Spleen (tissue), 11 donors: ENCODE results near the gene WDR5B. TPM values are rescaled to one million over a fixed set of nuclear protein-coding genes. Genes with fewer than 3 reads are reported as not detected.

Source experiments
- DNase-seq: peaks from one replicate; pipeline ENCODE4 v3.0.0-alpha.2; 2020
- H3K27ac ChIP-seq, 8 donors: fragments of 200-600 bp; sonication (generic) in 7 of 8; 1 replicate in 4 of 8; 2 replicates in 4 of 8; pipeline versions ENCODE4 v1.5.0 to v1.8.0; 2016 to 2021; ENCODE audit warnings: inconsistent platforms in 4 of 8, mild to moderate bottlenecking in 4 of 8, moderate library complexity in 1 of 8
- H3K27me3 ChIP-seq, 7 donors: fragments of 200-600 bp; sonication (generic) in 6 of 7; replicated peaks in 1 of 7; 1 replicate in 4 of 7; 2 replicates in 3 of 7; pipeline versions ENCODE4 v1.5.0 to v1.8.0; 2016 to 2021; ENCODE audit warnings: inconsistent platforms in 3 of 7, mild to moderate bottlenecking in 1 of 7
- H3K36me3 ChIP-seq, 6 donors: fragments of 200-600 bp; sonication (generic) in 5 of 6; 1 replicate in 4 of 6; 2 replicates in 2 of 6; pipeline versions ENCODE4 v1.5.0 to v1.8.0; 2016 to 2021; ENCODE audit warnings: inconsistent platforms in 2 of 6
- H3K4me1 ChIP-seq, 6 donors: fragments of 200-600 bp; sonication (generic) in 5 of 6; 1 replicate in 3 of 6; 2 replicates in 3 of 6; pipeline versions ENCODE4 v1.5.0 to v1.8.0; 2016 to 2021; ENCODE audit warnings: inconsistent platforms in 3 of 6
- H3K4me3 ChIP-seq, 8 donors: fragments of 200-600 bp; sonication (generic) in 7 of 8; 1 replicate in 4 of 8; 2 replicates in 4 of 8; pipeline versions ENCODE4 v1.5.0 to v1.8.0; 2016 to 2021; ENCODE audit warnings: inconsistent platforms in 4 of 8, mild to moderate bottlenecking in 4 of 8, moderate library complexity in 2 of 8
- H3K9me3 ChIP-seq, 8 donors: fragments of 200-600 bp; sonication (generic) in 7 of 8; 1 replicate in 4 of 8; 2 replicates in 4 of 8; pipeline versions ENCODE4 v1.5.0 to v1.8.0; 2016 to 2021; ENCODE audit warnings: inconsistent platforms in 4 of 8
- POLR2A ChIP-seq, 3 donors: fragments of 450-650 bp; IDR thresholded peaks; one replicate each; pipeline ENCODE4 v1.5.1; 2017; ENCODE audit warnings: antibody characterized with exemption in 3 of 3, mild to moderate bottlenecking in 1 of 3
- POLR2AphosphoS5 ChIP-seq, 3 donors: sonication (generic); formaldehyde crosslinking; IDR thresholded peaks; one replicate each; pipeline ENCODE4 v1.5.1; 2017; ENCODE audit warnings: antibody characterized with exemption in 3 of 3
- WGBS, 5 donors: extraction: QIAGEN DNeasy Blood & Tissue Kit in 3 of 5; methylation state at CpG; one replicate each; pipeline versions ENCODE4 v1.1.5 to v1.1.7; 2013 to 2018; 5-methylcytosine and 5-hydroxymethylcytosine counted together
- intact Hi-C: fragments of 100-400 bp; cut with DNase I; formaldehyde crosslinking; loops from one replicate; pipeline ENCODE4 v1.15.0; 2023; ENCODE audit warnings: low total_unique reads
- polyA plus RNA-seq, 3 donors: library from polyadenylated mRNA; stranded (reverse); fragments of 200-250 nt; gene quantifications; one replicate each; pipeline ENCODE4 v1.2.1, GENCODE V29; 2013
- total RNA-seq, 7 donors: library from RNA; depleted of rRNA in 3 of 7; stranded (reverse); fragments of >200 nt in 3 of 7; fragmentation: NEBNext Ultra II Directional in 4 of 7; extraction: Animal tissue kit (Norgen Biotek cat#: 25700) in 4 of 7; gene quantifications; one replicate each; pipeline versions ENCODE4 v1.1.0 to v1.2.1, GENCODE V29; 2016 to 2021
- TF ChIP-seq, protein P1 (sequence below), 11 experiments: fragments of 200-600 bp in 7 of 11; fragments of 450-650 bp in 4 of 11; sonication (generic) in 4 of 11; IDR thresholded peaks in 8 of 11; conservative IDR thresholded peaks in 3 of 11; 1 replicate in 7 of 11; 2 replicates in 4 of 11; pipeline versions ENCODE4 v1.4.0 to v1.8.0; 2016 to 2021; ENCODE audit warnings: antibody characterized with exemption in 11 of 11, inconsistent platforms in 4 of 11, mild to moderate bottlenecking in 1 of 11
- donor health status: healthy with polysubstance abuse.
- donor health status: DM: no; HTN: no; CAD: no; lungs with moderate emphysema.
- donor health status: DM: no; HTN: no; CAD: no.
- donor health status: Bipolar disorder and iron deficiency.
- donor health status: healthy.
- donor health status: DM: no; HTN: no; CAD: no.
- donor health status: DM: yes; HTN: yes; CAD: no.

Gene WDR5B
- total and polyA plus RNA-seq, 10 donors: 4.7 to 12.3 (median 6.9) TPM

DNA sequence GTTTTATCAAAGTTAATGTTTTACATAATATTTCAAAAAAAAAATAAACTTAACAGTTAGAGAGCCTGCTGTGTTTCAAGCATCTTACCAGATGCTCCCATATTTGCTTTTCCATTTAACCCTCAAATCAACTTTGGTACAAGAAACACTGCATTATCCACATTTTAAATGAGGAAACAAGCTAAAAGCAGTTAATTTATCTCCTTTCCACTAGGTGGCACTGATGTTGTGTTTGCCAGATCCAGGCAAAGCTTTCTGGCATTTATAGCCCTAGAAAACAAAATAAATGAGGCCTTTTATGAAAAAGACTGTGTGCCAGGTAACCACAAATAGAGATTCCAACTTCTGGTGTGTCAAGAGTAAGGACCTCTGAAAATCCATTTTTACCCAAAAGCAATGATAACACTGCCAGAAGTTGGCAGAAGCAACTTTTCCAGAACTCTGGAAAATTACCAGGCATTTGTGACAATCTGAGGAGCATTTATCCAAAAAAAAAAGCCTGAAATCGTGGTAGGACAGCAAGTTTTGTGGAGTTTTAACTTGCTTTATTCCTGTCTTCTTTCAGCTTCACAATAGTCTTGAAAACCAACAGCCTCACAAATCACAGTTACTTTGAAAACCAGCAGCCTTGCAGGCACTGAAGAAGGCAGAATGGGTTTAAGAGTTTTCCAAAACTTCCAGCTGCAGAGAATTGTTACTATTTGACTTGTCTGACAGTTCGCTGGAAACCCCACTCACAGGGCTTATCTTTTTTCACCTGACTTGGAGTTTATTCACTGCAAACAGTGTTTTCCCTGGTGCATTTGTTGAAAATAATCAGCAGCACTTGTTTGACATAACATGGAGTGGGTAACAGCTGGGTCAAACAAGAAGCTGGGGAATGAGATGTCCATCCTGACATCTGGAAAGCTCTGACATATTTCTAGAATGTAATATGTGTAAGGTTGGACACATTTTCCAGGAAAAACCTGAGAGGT, 22.7 kb downstream of the WDR5B start:
- H3K36me3 ChIP-seq: peaks cover 0 to 9% (median 0%) of the 10 kb centered on the region in 6 donors
- no peaks in the 10 kb centered on the region for H3K9me3 ChIP-seq
- intact Hi-C loops: no loop called here
- TF ChIP-seq POLR2AphosphoS5 (IDR thresholded peaks at IDR 0.05) (no peak), POLR2A (IDR thresholded peaks at IDR 0.05) (no peak)
- TF ChIP-seq, protein P1, sequence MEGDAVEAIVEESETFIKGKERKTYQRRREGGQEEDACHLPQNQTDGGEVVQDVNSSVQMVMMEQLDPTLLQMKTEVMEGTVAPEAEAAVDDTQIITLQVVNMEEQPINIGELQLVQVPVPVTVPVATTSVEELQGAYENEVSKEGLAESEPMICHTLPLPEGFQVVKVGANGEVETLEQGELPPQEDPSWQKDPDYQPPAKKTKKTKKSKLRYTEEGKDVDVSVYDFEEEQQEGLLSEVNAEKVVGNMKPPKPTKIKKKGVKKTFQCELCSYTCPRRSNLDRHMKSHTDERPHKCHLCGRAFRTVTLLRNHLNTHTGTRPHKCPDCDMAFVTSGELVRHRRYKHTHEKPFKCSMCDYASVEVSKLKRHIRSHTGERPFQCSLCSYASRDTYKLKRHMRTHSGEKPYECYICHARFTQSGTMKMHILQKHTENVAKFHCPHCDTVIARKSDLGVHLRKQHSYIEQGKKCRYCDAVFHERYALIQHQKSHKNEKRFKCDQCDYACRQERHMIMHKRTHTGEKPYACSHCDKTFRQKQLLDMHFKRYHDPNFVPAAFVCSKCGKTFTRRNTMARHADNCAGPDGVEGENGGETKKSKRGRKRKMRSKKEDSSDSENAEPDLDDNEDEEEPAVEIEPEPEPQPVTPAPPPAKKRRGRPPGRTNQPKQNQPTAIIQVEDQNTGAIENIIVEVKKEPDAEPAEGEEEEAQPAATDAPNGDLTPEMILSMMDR (IDR thresholded peaks at IDR 0.05 in 8 of 11, conservative IDR thresholded peaks at IDR 0.05 in 3 of 11): peak; percentile 34 to 74 (median 65)
- no peak for DNase-seq
- H3K4me3 ChIP-seq: no peak overlapping the region
- H3K27me3 ChIP-seq: no peaks in the 10 kb centered on the region
- peaks cover 0 to 13% (median 0%) of the 10 kb centered on the region in 6 donors for H3K4me1 ChIP-seq
- H3K27ac ChIP-seq: no peak overlapping the region
- 49 to 66% (median 56%) methylated on average over 2 of the region's 2 CpGs for WGBS, 5 donors

DNA sequence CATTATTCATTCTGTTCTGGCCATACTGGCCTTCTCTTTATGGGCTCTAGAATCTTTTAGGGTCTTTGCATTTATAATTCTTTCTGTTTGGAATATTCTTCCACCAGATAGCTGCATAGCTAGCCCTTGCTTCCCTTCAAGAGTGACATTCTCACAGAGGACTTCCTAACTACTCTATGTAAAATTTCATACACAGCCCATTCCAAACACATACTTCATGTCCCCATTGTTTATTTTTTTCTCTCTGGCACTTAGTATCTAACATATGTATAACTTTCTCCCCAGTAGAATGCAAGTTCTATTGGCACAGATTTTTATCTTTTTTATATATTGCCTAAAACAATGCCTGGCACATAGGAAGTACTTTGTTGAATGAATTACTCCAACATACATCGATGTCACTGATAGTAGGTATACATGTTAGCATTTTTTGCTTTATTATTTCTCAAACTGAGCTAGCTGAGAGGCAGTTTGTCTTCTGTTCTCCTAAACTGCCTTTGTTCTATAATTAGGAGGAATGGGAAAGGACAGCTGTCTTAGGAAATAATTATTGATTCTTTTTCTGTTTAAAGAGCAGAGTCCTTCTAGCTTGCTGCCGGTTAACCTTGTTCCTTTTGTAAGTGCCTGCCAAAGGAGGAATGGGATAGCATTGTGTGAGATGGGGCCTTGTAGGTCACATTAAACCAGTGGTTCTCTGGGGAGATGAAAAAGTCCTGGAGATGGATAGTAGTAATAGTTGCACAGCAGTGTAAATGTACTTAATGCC, 24.0 kb downstream of the WDR5B start:
- WGBS, 5 donors: 66 to 92% (median 87%) methylated on average over 2 of the region's 2 CpGs
- Histone ChIP-seq H3K9me3 (no peaks in the 10 kb centered on the region), H3K27ac (peak overlapping the region in 1 of 8 donors; percentile 65), H3K36me3 (peaks cover 0 to 18% (median 0%) of the 10 kb centered on the region in 6 donors), H3K4me3 (no peak overlapping the region), H3K4me1 (peaks cover 0 to 13% (median 0%) of the 10 kb centered on the region in 6 donors), H3K27me3 (no peaks in the 10 kb centered on the region)
- intact Hi-C loops: no loop called here
- no peak for DNase-seq
- no peak for TF ChIP-seq POLR2A (IDR thresholded peaks at IDR 0.05)
- TF ChIP-seq, protein P1 (IDR thresholded peaks at IDR 0.05 in 8 of 11, conservative IDR thresholded peaks at IDR 0.05 in 3 of 11): peak in 1 of 11 experiments; percentile 19

DNA sequence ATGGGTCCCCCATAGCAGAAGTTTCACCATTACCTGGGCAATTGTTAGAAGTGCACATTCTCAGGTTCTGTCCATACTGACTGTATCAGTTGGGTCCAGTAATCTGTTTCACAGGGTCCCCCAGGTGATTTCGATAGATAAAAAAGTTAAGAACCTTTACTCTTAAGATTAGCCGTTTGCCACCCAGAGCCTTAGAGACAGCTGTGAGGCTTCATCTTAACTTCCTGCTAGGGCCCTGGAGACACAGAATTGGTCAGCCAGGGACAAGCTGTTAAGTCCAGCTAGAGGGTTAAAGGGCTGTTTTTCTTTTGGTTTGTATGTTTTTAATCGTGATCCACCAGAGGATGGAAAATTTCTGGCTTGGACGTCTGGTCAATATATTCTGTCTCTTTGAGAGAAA, 25.2 kb downstream of the WDR5B start:
- Histone ChIP-seq H3K4me3 (no peak overlapping the region), H3K9me3 (no peaks in the 10 kb centered on the region), H3K27ac (peak overlapping the region in 6 of 8 donors; percentile 3 to 65 (median 40)), H3K27me3 (no peaks in the 10 kb centered on the region), H3K36me3 (peaks cover 0 to 18% (median 0%) of the 10 kb centered on the region in 6 donors), H3K4me1 (peaks cover 0 to 24% (median 6%) of the 10 kb centered on the region in 6 donors)
- intact Hi-C loops: no loop called here
- TF ChIP-seq POLR2A (IDR thresholded peaks at IDR 0.05) (no peak), POLR2AphosphoS5 (IDR thresholded peaks at IDR 0.05) (peak in 1 of 3 donors; percentile 30)
- TF ChIP-seq, protein P1 (IDR thresholded peaks at IDR 0.05 in 8 of 11, conservative IDR thresholded peaks at IDR 0.05 in 3 of 11): no peak
- WGBS, 5 donors: 56 to 86% (median 75%) methylated on average over 4 of the region's 4 CpGs
- no peak for DNase-seq
